COLO668 (cell line): Measurements from ENCODE around the gene SLC4A2.

Experiments used
- DNase-seq: peaks from one replicate; lab custom pipeline; 2025; ENCODE audit not compliant: unreplicated experiment; lab: John Stamatoyannopoulos, UW

SLC4A2 gene

GRCh38 chr7:151124899-151125399, 65.6 kb downstream of the SLC4A2 start:
- DNase-seq = no peak

DNA sequence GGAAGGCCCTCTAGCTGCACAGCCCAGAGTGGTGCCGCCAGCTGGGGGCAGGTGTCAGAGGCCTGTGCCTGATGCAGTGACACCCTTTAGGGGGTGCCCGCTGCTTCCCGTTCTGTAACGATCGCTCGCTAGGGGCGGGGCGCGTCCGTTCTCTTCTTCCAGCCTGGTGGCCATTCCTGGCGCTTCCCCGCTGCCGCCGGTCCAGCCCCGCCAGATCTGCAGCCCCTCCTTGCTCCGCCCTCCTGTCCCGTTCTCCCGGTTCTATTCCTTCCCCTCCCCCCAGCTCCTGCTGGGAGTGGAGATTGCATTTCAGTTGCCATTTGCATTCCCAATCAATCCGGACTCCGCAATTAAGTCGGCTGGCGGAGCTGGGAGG, 66.1 kb downstream of the SLC4A2 start:
- DNase-seq = no peak

DNA sequence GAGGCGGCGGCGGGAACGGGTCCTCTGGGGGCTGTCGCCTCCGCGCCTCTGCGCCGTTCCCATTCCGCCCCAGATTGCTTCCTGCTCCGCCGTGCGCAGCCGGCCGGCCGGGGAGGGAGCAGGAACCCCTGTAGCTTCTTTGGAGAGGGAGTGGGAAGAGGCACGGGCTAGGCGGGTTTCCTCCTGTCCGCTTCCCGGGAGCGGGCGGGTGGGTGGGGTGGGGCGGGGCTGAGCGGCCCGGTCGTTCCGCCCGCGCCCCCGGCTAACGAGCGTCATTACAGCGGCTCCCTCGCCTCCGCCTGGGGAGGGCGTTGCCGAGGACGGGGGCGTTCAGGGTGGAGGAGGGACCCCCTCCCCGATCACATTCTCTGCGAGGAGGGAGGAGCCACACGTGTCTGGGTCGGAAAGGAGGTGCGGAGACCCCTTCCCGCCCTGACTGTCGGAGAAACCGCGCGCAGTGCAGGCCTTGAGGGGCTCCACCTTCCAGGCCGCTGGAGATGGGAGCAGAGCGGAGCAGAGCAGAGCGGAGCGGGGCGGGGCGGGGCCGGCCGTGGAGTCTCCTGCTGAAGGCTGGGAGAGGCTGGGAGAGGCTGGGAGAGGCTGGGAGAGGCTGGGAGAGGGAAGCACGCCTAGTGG, 66.6 kb downstream of the SLC4A2 start:
- DNase-seq = no peak
